H9 (cell line): ENCODE data around the gene UPK2. TPM values are rescaled to one million over a fixed set of nuclear protein-coding genes. Genes with fewer than 3 reads are reported as not detected.

ENCODE experiments used
- DNase-seq: peaks from one replicate; pipeline ENCODE4 v3.0.0-alpha.2; 2017
- H2AFZ ChIP-seq: one replicate; pipeline ENCODE4 v1.6.1; 2013; ENCODE audit warnings: mild to moderate bottlenecking, low read length, control low read depth, moderate library complexity
- H2AK5ac ChIP-seq: 2 replicates; pipeline ENCODE4 v1.6.1; 2013; ENCODE audit warnings: low read length, control low read depth, mixed read lengths; ENCODE audit not compliant: insufficient read length
- H2BK120ac ChIP-seq: one replicate; pipeline ENCODE4 v1.6.1; 2013; ENCODE audit warnings: low read depth, mild to moderate bottlenecking, low read length, control low read depth, inconsistent platforms; ENCODE audit not compliant: poor library complexity, severe bottlenecking
- H2BK12ac ChIP-seq: 2 replicates; pipeline ENCODE4 v1.6.1; 2013; ENCODE audit warnings: low read length, control low read depth, mixed read lengths, low read depth; ENCODE audit not compliant: insufficient read length
- H2BK15ac ChIP-seq: 2 replicates; pipeline ENCODE4 v1.6.1; 2013; ENCODE audit warnings: low read depth, low read length, control low read depth
- H2BK20ac ChIP-seq: one replicate; pipeline ENCODE4 v1.6.1; 2013; ENCODE audit warnings: low read depth, mild to moderate bottlenecking, low read length, control low read depth, inconsistent platforms; ENCODE audit not compliant: poor library complexity, severe bottlenecking
- H2BK5ac ChIP-seq: 2 replicates; pipeline ENCODE4 v1.6.1; 2013; ENCODE audit warnings: low read length, control low read depth, mixed read lengths; ENCODE audit not compliant: insufficient read length
- H3K14ac ChIP-seq: 2 replicates; pipeline ENCODE4 v1.6.1; 2013; ENCODE audit warnings: low read length, control low read depth; ENCODE audit not compliant: insufficient read depth
- H3K18ac ChIP-seq: 2 replicates; pipeline ENCODE4 v1.6.1; 2013; ENCODE audit warnings: low read depth, mild to moderate bottlenecking, mixed read lengths, low read length, control low read depth; ENCODE audit not compliant: insufficient read length
- H3K23ac ChIP-seq: 2 replicates; pipeline ENCODE4 v1.6.1; 2013; ENCODE audit warnings: low read length, control low read depth, mixed read lengths, low read depth; ENCODE audit not compliant: insufficient read length
- H3K23me2 ChIP-seq: 2 replicates; pipeline ENCODE4 v1.6.1; 2013; ENCODE audit warnings: low read depth, mild to moderate bottlenecking, mixed read lengths, low read length, control low read depth; ENCODE audit not compliant: insufficient read length, poor library complexity, severe bottlenecking
- H3K27ac ChIP-seq: 2 replicates; pipeline ENCODE4 v1.5.1; 2013; ENCODE audit warnings: low read length, control low read depth, mixed read lengths, low read depth; ENCODE audit not compliant: insufficient read length
- H3K27me3 ChIP-seq: 2 replicates; pipeline ENCODE4 v1.6.1; 2013; ENCODE audit warnings: low read length, control low read depth, inconsistent platforms; ENCODE audit not compliant: insufficient read depth
- H3K4ac ChIP-seq: 2 replicates; pipeline ENCODE4 v1.6.1; 2013; ENCODE audit warnings: low read depth, mild to moderate bottlenecking, control low read depth, inconsistent platforms, low read length, moderate library complexity
- H3K4me1 ChIP-seq: 2 replicates; pipeline ENCODE4 v1.6.1; 2013; ENCODE audit warnings: low read length, control low read depth, inconsistent platforms; ENCODE audit not compliant: insufficient read depth
- H3K4me2 ChIP-seq: 2 replicates; pipeline ENCODE4 v1.6.1; 2013; ENCODE audit warnings: low read length, control low read depth, mixed read lengths; ENCODE audit not compliant: insufficient read length, insufficient read depth
- H3K56ac ChIP-seq: 2 replicates; pipeline ENCODE4 v1.6.1; 2013; ENCODE audit warnings: low read depth, mild to moderate bottlenecking, mixed read lengths, low read length, control low read depth; ENCODE audit not compliant: insufficient read length
- H3K79me1 ChIP-seq: 2 replicates; pipeline ENCODE4 v1.6.1; 2013; ENCODE audit warnings: low read depth, mild to moderate bottlenecking, moderate library complexity, low read length, control low read depth, inconsistent platforms; ENCODE audit not compliant: insufficient read depth, poor library complexity, severe bottlenecking
- H3K79me2 ChIP-seq: 2 replicates; pipeline ENCODE4 v1.6.1; 2013; ENCODE audit warnings: low read length, control low read depth, inconsistent platforms; ENCODE audit not compliant: insufficient read depth
- H3K9ac ChIP-seq: 2 replicates; pipeline ENCODE4 v1.6.1; 2013; ENCODE audit warnings: low read length, control low read depth, mixed read lengths; ENCODE audit not compliant: insufficient read length; ENCODE audit errors: extremely low read depth
- H3K9me3 ChIP-seq: one replicate; pipeline ENCODE4 v1.6.1; 2013; ENCODE audit warnings: low read depth, low read length, inconsistent platforms; ENCODE audit not compliant: control insufficient read depth
- H3T11ph ChIP-seq: one replicate; pipeline ENCODE4 v1.6.1; 2013; ENCODE audit warnings: mild to moderate bottlenecking, low read length, control low read depth, inconsistent platforms
- H4K20me1 ChIP-seq: one replicate; pipeline ENCODE4 v1.6.1; 2013; ENCODE audit not compliant: control insufficient read depth, insufficient read length, insufficient read depth
- H4K5ac ChIP-seq: 2 replicates; pipeline ENCODE4 v1.6.1; 2013; ENCODE audit warnings: low read depth, mild to moderate bottlenecking, mixed read lengths, low read length, control low read depth; ENCODE audit not compliant: insufficient read length
- H4K8ac ChIP-seq: replicated peaks from 2 replicates; pipeline ENCODE4 v1.6.1; 2013; ENCODE audit warnings: low read length, control low read depth, mixed read lengths, low read depth; ENCODE audit not compliant: insufficient read length
- H4K91ac ChIP-seq: 2 replicates; pipeline ENCODE4 v1.6.1; 2013; ENCODE audit warnings: low read depth, mild to moderate bottlenecking, moderate library complexity, mixed read lengths, low read length, control low read depth; ENCODE audit not compliant: insufficient read length
- H3K27ac Mint-ChIP-seq, 3 experiments: 2 replicates in 2 of 3; 3 replicates in 1 of 3; pipeline ENCODE4 v1.8.0; 2020 to 2021; ENCODE audit warnings: mixed read lengths in 3 of 3, mild to moderate bottlenecking in 1 of 3, moderate library complexity in 1 of 3
- H3K27me3 Mint-ChIP-seq: 2 replicates; pipeline ENCODE4 v1.8.0; 2021; ENCODE audit warnings: low read depth, mild to moderate bottlenecking, moderate library complexity, mixed read lengths
- H3K36me3 Mint-ChIP-seq, 3 experiments: 2 replicates in 2 of 3; 3 replicates in 1 of 3; pipeline ENCODE4 v1.8.0; 2020 to 2021; ENCODE audit warnings: low read depth in 3 of 3, mixed read lengths in 3 of 3; ENCODE audit not compliant: insufficient read depth in 1 of 3
- H3K4me1 Mint-ChIP-seq, 2 experiments: 2 replicates each; pipeline ENCODE4 v1.8.0; 2020; ENCODE audit warnings: mixed read lengths in 2 of 2
- H3K4me3 Mint-ChIP-seq, 2 experiments: 2 replicates in 1 of 2; 3 replicates in 1 of 2; pipeline ENCODE4 v1.8.0; 2020 to 2021; ENCODE audit warnings: mild to moderate bottlenecking in 2 of 2, mixed read lengths in 2 of 2, moderate library complexity in 1 of 2
- H3K9me3 Mint-ChIP-seq, 2 experiments: 2 replicates in 1 of 2; 3 replicates in 1 of 2; pipeline ENCODE4 v1.8.0; 2020; ENCODE audit warnings: mild to moderate bottlenecking in 2 of 2, mixed read lengths in 2 of 2, moderate library complexity in 1 of 2
- CTCF ChIP-seq: fragments of 200-600 bp; sonication (generic); conservative IDR thresholded peaks from 3 replicates; pipeline ENCODE4 v1.8.0; 2021; ENCODE audit warnings: antibody characterized with exemption, mild to moderate bottlenecking
- WGBS: extraction: QIAGEN DNeasy Blood & Tissue Kit; methylation state at CpG from one replicate; pipeline ENCODE4 v1.1.7; 2013; ENCODE audit warnings: missing lambda C conversion rate, low lambda C conversion rate, mixed read lengths; ENCODE audit not compliant: insufficient read length; ENCODE audit errors: extremely low coverage; 5-methylcytosine and 5-hydroxymethylcytosine counted together
- total RNA-seq: library from RNA; stranded (reverse); gene quantifications from 2 replicates; pipeline ENCODE4 v1.2.1, GENCODE V29; 2021

Gene UPK2
- total RNA-seq, 1 experiment from 2014 or later: 0.33 TPM

GRCh38 chr11:118979434-118979833 is 23.3 kb downstream of the UPK2 start:
- Histone ChIP-seq H2AFZ (no peak overlapping the region), H3K56ac (no peak overlapping the region), H3K9ac (no peak overlapping the region), H2AK5ac (no peak overlapping the region), H4K8ac (no peak overlapping the region), H2BK5ac (no peak overlapping the region), H3K14ac (no peak overlapping the region), H3K4ac (no peak overlapping the region), H3K18ac (no peak overlapping the region), H3K4me2 (no peak overlapping the region), H2BK20ac (no peak overlapping the region), H4K20me1 (no peaks in the 10 kb centered on the region), H3K23ac (no peak overlapping the region), H3K79me2 (no peaks in the 10 kb centered on the region), H3K27ac (no peak overlapping the region), H3K23me2 (no peaks in the 10 kb centered on the region), H2BK12ac (no peak overlapping the region), H3K79me1 (no peaks in the 10 kb centered on the region), H3T11ph (no peak overlapping the region), H2BK120ac (no peak overlapping the region), H4K91ac (no peak overlapping the region), H2BK15ac (no peak overlapping the region), H4K5ac (no peak overlapping the region), H3K4me1 (no peaks in the 10 kb centered on the region), H3K27me3 (no peaks in the 10 kb centered on the region; the same call in 1 of the 2 replicates), H3K9me3 (no peaks in the 10 kb centered on the region)
- H3K27me3 Mint-ChIP-seq: peaks cover 12% of the 10 kb centered on the region
- H3K9me3 Mint-ChIP-seq: no peaks in the 10 kb centered on the region
- H3K4me1 Mint-ChIP-seq: peaks cover 12 to 21% of the 10 kb centered on the region in 2 experiments
- no CpG with 5 or more reads among the region's 9 CpGs for WGBS
- no peaks in the 10 kb centered on the region for H3K36me3 Mint-ChIP-seq
- H3K27ac Mint-ChIP-seq: no peak overlapping the region
- DNase-seq: peak; percentile 49
- H3K4me3 Mint-ChIP-seq: 0 out of 5 replicates have a peak overlapping the region, but pooled peaks of 1 of the 2 experiments have one; percentile 5
- peak; percentile 34; the same call in 2 of the 3 replicates for TF ChIP-seq CTCF
